Heart left ventricle (tissue), 16 donors: ENCODE data around the gene PTPN13. TPM values are rescaled to one million over a fixed set of nuclear protein-coding genes. Genes with fewer than 3 reads are reported as not detected.

Source experiments
- ATAC-seq, 4 donors: fragments of 200-7000 bp; cut with Tn5 transposase; one replicate each; pipeline ENCODE4 v1.9.1; 2020 to 2022; ENCODE audit warnings: moderate library complexity in 4 of 4, mild to moderate bottlenecking in 3 of 4, moderate number of reproducible peaks in 1 of 4
- DNase-seq, 5 donors: peaks; one replicate each; pipeline ENCODE4 v3.0.0-alpha.2; 2020
- H3K27ac ChIP-seq, 12 donors: fragments of 200-600 bp; sonication (generic) in 4 of 12; one replicate each; pipeline versions ENCODE4 v1.5.0 to v1.8.0; 2016 to 2022; ENCODE audit warnings: mild to moderate bottlenecking in 2 of 12
- H3K27me3 ChIP-seq, 9 donors: fragments of 200-600 bp; sonication (generic) in 2 of 9; one replicate each; pipeline versions ENCODE4 v1.5.1 to v1.8.0; 2016 to 2022; ENCODE audit warnings: mild to moderate bottlenecking in 3 of 9
- H3K36me3 ChIP-seq, 9 donors: fragments of 200-600 bp; sonication (generic) in 2 of 9; one replicate each; pipeline versions ENCODE4 v1.5.0 to v1.8.0; 2018 to 2022; ENCODE audit warnings: mild to moderate bottlenecking in 2 of 9
- H3K4me1 ChIP-seq, 12 donors: fragments of 200-600 bp; sonication (generic) in 4 of 12; one replicate each; pipeline versions ENCODE4 v1.5.0 to v1.8.0; 2016 to 2022; ENCODE audit warnings: mild to moderate bottlenecking in 3 of 12
- H3K4me3 ChIP-seq, 12 donors: fragments of 200-600 bp; sonication (generic) in 4 of 12; one replicate each; pipeline versions ENCODE4 v1.5.0 to v1.8.0; 2017 to 2022; ENCODE audit warnings: mild to moderate bottlenecking in 9 of 12, moderate library complexity in 4 of 12
- H3K9me3 ChIP-seq, 12 donors: fragments of 200-600 bp; sonication (generic) in 4 of 12; one replicate each; pipeline versions ENCODE4 v1.5.0 to v1.8.0; 2016 to 2022; ENCODE audit warnings: mild to moderate bottlenecking in 1 of 12
- CTCF ChIP-seq, 12 donors: fragments of 200-600 bp; sonication (generic) in 4 of 12; IDR thresholded peaks; one replicate each; pipeline versions ENCODE4 v1.5.0 to v1.8.0; 2018 to 2022; ENCODE audit warnings: antibody characterized with exemption in 12 of 12, mild to moderate bottlenecking in 5 of 12
- POLR2A ChIP-seq, 2 donors: fragments of 450-650 bp; IDR thresholded peaks; one replicate each; pipeline ENCODE4 v1.6.1; 2017; ENCODE audit warnings: antibody characterized with exemption in 2 of 2, mild to moderate bottlenecking in 2 of 2, moderate library complexity in 2 of 2
- WGBS, 4 donors: extraction: QIAGEN DNeasy Blood & Tissue Kit in 2 of 4; methylation state at CpG; one replicate each; pipeline versions ENCODE4 v1.1.5 to v1.1.7; 2013 to 2018; 5-methylcytosine and 5-hydroxymethylcytosine counted together
- intact Hi-C, 10 donors: fragments of 100-400 bp; cut with DNase I; formaldehyde crosslinking; loops; one replicate each; pipeline versions ENCODE4 v1.11.1 to v1.14.2; 2022
- polyA plus RNA-seq, 2 donors: library from polyadenylated mRNA; stranded (reverse); fragments of 200-250 nt; gene quantifications; one replicate each; pipeline ENCODE4 v1.2.3, GENCODE V29; 2013
- total RNA-seq, 9 donors: library from RNA; depleted of rRNA in 2 of 9; stranded (reverse); fragments of >200 nt in 2 of 9; fragmentation: NEBNext Ultra II Directional in 3 of 9; extraction: Animal tissue kit (Norgen Biotek cat#: 25700) in 3 of 9; gene quantifications; one replicate each; pipeline versions ENCODE4 v1.1.0 to v1.2.4, GENCODE V29; 2016 to 2023
- donor health status: ischemic (EF 13 %, LVEDD 7.1; RV severe dilation, severe dysfunction).
- donor health status: healthy with polysubstance abuse.
- donor health status: DM: no; HTN: yes; CAD: no.
- donor health status: DM: no; HTN: no; CAD: no.
- donor health status: ischemic (EF 25% LVEDD 6.9; RV normal size, moderate dysfunction).
- donor health status: ischemic (EF 25% LVEDD 5.7; RV mildly dilated, moderate dysfunction).
- donor health status: healthy.
- donor health status: DM: yes; HTN: yes; CAD: no.
- donor health status: ischemic (EF 35%, LVEDD 5.7; RV mildly dilated, moderate dysfunction).
- donor health status: nonischemic (EF 11% LVEDD 7.7; RV severe dilation, severe dysfunction).
- donor health status: DM: yes; HTN: yes; CAD: no.
- donor health status: PGD.
- donor health status: ischemic (EF 29% LVEDD 5.4; RV normal size, mild dysfunction).
- donor health status: nonischemic (EF 23%, LVEDD 6.1; RV moderate dilation, normal function).

Gene PTPN13
- total and polyA plus RNA-seq, 11 donors = 0.60 to 14.3 (median 3.6) TPM

GRCh38 chr4:86626066-86626465 is 32.0 kb downstream of the PTPN13 start:
- Histone ChIP-seq H3K27ac (no peak overlapping the region), H3K36me3 (no peaks in the 10 kb centered on the region), H3K9me3 (no peaks in the 10 kb centered on the region), H3K27me3 (no peaks in the 10 kb centered on the region), H3K4me3 (no peak overlapping the region), H3K4me1 (peaks cover 0 to 2% (median 0%) of the 10 kb centered on the region in 12 donors)
- ATAC-seq = no peak
- no peak for DNase-seq
- intact Hi-C loops = no loop called here
- TF ChIP-seq CTCF (IDR thresholded peaks at IDR 0.05) (no peak), POLR2A (IDR thresholded peaks at IDR 0.05) (no peak)

GRCh38 chr4:86627462-86628135 is 33.5 kb downstream of the PTPN13 start:
- no peak for ATAC-seq
- Histone ChIP-seq H3K27me3 (no peaks in the 10 kb centered on the region), H3K27ac (no peak overlapping the region), H3K36me3 (no peaks in the 10 kb centered on the region), H3K4me3 (no peak overlapping the region), H3K9me3 (no peaks in the 10 kb centered on the region), H3K4me1 (no peaks in the 10 kb centered on the region)
- intact Hi-C loops = no loop called here
- TF ChIP-seq POLR2A (IDR thresholded peaks at IDR 0.05) = no peak
- TF ChIP-seq CTCF (IDR thresholded peaks at IDR 0.05) = no peak
- DNase-seq = no peak

- Histone ChIP-seq H3K9me3 (no peaks in the 10 kb centered on the region), H3K27me3 (no peaks in the 10 kb centered on the region), H3K36me3 (peaks cover 0 to 4% (median 0%) of the 10 kb centered on the region in 9 donors), H3K4me1 (no peaks in the 10 kb centered on the region), H3K27ac (no peak overlapping the region), H3K4me3 (no peak overlapping the region)
- TF ChIP-seq POLR2A (IDR thresholded peaks at IDR 0.05) (no peak), CTCF (IDR thresholded peaks at IDR 0.05) (no peak)
- ATAC-seq (no peak), DNase-seq (no peak)
- intact Hi-C loops = no loop called here
- 76 to 84% (median 80%) methylated on average over 1 of the region's 1 CpG for WGBS, 4 donors
These were observed 36.5 kb downstream of the PTPN13 start for GRCh38 chr4:86630629-86631028.

- H3K36me3 ChIP-seq = peaks cover 0 to 10% (median 0%) of the 10 kb centered on the region in 9 donors
These were observed 37.1 kb downstream of the PTPN13 start for GRCh38 chr4:86631166-86631565.

More at GRCh38 chr4:86631166-86631565, 37.1 kb downstream of the PTPN13 start:
- Histone ChIP-seq H3K4me3 (no peak overlapping the region), H3K27me3 (no peaks in the 10 kb centered on the region), H3K9me3 (no peaks in the 10 kb centered on the region), H3K4me1 (no peaks in the 10 kb centered on the region), H3K27ac (no peak overlapping the region)
- intact Hi-C loops = no loop called here
- no peak for DNase-seq
- no peak for ATAC-seq
- WGBS, 4 donors = 33 to 56% (median 46%) methylated on average over 1 of the region's 1 CpG
- TF ChIP-seq CTCF (IDR thresholded peaks at IDR 0.05) (no peak), POLR2A (IDR thresholded peaks at IDR 0.05) (no peak)
